Measurements from ENCODE around the gene TUBGCP2. TPM values are rescaled to one million over a fixed set of nuclear protein-coding genes. Genes with fewer than 3 reads are reported as not detected.
A peak's percentile ranks its signal among the peaks of the same experiment; 100 is the strongest.

TUBGCP2 gene
- total and polyA plus RNA-seq, 9 of the 15 experiments (the other 6 are each of a cell fraction or from before 2014, with no cell fraction given), result 4.3 to 56.6 (median 28.4) TPM

GRCh38 chr10:133318494-133319127, 9.9 kb upstream of the TUBGCP2 start (continued):
- no peak for TF ChIP-seq NKRF (IDR thresholded peaks at IDR 0.05; ENCODE audit: borderline replicate concordance)
- 0 out of 2 replicates have a peak, but pooled peaks have one; percentile 76 for TF ChIP-seq CTBP1 (IDR thresholded peaks at IDR 0.05; ENCODE audit: borderline replicate concordance)
- TF ChIP-seq REST (IDR thresholded peaks at IDR 0.05; ENCODE audit: borderline replicate concordance), result peak; percentile 50; the same call in 1 of the 2 replicates
- no peak for TF ChIP-seq REST (CRISPR knock-in tag; IDR thresholded peaks at IDR 0.05; ENCODE audit: low read depth)
- TF ChIP-seq TBL1XR1 (IDR thresholded peaks at IDR 0.05; ENCODE audit: low read length in 2 of 2), result 0 out of 4 replicates have a peak, but pooled peaks of 1 of the 2 experiments have one; percentile 22
- peak; percentile 40 to 75; a peak in 3 of 4 replicates for TF ChIP-seq MAZ (CRISPR knock-in tag; conservative IDR thresholded peaks at IDR 0.05 in 1 of 2, IDR thresholded peaks at IDR 0.05 in 1 of 2)
- TF ChIP-seq PHF20 (IDR thresholded peaks at IDR 0.05; ENCODE audit: partially characterized antibody), result peak; percentile 11
- peak; percentile 19; the same call in 1 of the 2 replicates for TF ChIP-seq JUND (IDR thresholded peaks at IDR 0.05; ENCODE audit: borderline replicate concordance, low read depth, low read length)
- TF ChIP-seq JUND (tag; IDR thresholded peaks at IDR 0.05; ENCODE audit: borderline replicate concordance, low read depth, low read length), result peak; percentile 13; the same call in 1 of the 3 replicates
